Glomerular endothelial cell (primary cell): Measurements from ENCODE around the gene GNG12. TPM values are rescaled to one million over a fixed set of nuclear protein-coding genes. Genes with fewer than 3 reads are reported as not detected.
"Not testable (repeated sequence)": the region's sequence is repeated elsewhere in the genome, so short reads cannot be mapped to it uniquely, and the experiment has no call there.

Source experiments
- DNase-seq: peaks from one replicate; pipeline ENCODE4 v3.0.0-alpha.2; 2011; ENCODE audit warnings: low read depth, low spot score; ENCODE audit errors: extremely low read depth
- total RNA-seq: library from RNA; depleted of rRNA; stranded (reverse); fragments of >200 nt; gene quantifications from 2 replicates; pipeline ENCODE4 v1.2.3, GENCODE V29; 2015

GNG12 gene
- total RNA-seq, 1 donor from 2014 or later = 156 TPM

DNA sequence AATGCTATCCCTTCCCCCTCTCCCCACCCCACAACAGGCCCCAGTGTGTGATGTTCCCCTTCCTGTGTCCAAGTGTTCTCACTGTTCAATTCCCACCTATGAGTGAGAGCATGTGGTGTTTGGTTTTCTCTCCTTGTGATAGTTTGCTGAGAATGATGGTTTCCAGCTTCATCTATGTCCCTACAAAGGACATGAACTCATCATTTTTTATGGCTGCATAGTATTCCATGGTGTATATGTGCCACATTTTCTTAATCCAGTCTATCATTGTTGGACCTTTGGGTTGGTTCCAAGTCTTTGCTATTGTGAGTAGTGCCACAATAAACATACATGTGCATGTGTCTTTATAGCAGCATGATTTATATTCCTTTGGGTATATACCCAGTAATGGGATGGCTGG, 168.0 kb downstream of the GNG12 start:
- not testable (repeated sequence) for DNase-seq

DNA sequence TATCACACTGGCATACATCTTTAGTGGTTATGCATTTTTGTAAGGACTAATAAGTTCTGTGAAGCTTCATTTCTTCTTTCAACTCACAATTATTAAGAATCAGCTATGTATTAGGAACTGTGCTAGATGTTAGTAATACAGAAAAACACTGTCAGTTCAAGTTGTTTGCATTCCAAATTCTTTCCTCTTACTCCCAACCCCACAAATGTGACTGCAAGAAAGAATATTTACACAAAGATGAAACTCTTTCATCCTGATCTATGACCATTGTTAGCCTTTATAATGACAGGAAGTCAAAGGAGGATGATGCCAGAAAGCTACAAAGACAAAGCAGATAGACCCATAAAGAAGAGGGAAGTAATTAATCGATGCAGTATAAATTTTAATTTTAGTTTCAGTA, 169.2 kb downstream of the GNG12 start:
- no peak for DNase-seq

DNA sequence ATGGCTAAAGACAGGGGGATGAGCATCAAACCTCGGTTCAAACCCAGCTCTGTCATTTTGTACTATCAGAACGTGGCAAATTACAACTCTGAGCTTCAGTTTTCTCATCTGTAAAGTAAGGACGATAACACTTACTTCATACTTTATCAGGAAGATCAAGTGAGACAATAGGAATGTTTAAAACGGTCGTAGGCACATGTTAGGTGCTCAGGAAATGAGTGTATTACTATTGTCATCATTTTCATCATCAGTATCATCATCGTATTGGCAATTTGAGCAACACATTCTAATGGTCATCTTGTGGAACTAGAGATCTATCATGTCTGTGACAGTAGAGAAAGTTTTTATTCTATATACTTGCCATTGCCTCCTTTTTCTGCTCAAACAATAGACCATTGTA, 170.4 kb downstream of the GNG12 start:
- DNase-seq = no peak

DNA sequence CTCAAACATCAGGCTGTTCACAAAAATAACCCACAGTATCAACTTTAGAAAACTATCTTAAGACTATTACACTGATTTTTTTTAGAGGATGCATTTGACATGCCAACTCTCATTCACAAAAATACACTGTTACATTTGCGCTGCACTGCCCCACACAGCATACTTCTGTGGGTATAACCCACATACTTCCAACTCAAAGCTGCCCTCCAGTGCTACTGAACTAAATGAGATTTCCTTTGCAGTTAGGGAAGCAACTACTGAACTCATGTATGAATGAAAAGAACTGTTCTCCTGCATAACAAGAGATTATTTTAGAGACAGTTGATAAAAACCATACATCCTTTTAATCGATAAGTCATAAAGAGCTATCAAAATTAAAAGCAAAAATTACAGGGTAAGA, 174.0 kb downstream of the GNG12 start:
- DNase-seq = no peak

DNA sequence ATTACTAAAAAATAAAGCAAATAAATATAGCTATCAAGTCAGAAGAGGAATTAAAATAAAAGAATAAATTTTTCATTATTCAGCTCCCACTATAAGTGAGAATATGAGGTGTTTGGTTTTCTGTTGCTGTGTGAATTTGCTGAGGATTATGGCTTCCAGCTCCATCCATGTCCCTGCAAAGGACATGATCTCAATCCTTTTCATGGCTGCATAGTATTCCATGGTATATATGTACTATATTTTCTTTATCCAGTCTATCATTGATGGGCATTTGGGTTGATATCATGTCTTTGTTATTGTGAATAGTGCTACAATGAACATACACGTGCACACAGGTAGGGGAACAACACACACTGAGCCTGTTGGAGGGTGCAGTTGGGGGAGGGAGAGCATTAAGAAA, 176.1 kb downstream of the GNG12 start:
- DNase-seq = not testable (repeated sequence)

DNA sequence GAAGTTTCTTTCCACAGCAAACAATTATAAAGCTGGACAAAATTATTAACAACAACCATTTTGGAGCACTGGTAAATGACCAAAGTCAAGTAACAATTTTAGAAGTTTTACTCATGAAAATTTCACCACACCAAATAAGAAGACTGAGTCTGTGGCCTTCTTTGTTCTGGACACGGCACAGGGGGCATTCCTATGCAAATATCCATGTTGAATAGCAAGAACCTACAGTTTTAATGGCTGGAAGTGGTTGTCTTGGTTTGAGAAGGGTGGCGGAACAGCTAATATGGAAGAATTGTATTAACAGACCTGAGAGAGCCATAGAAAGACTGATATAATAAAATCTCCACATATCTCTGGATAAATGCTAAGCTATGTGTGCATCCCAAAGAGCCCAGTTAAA, 177.7 kb downstream of the GNG12 start:
- DNase-seq = no peak

DNA sequence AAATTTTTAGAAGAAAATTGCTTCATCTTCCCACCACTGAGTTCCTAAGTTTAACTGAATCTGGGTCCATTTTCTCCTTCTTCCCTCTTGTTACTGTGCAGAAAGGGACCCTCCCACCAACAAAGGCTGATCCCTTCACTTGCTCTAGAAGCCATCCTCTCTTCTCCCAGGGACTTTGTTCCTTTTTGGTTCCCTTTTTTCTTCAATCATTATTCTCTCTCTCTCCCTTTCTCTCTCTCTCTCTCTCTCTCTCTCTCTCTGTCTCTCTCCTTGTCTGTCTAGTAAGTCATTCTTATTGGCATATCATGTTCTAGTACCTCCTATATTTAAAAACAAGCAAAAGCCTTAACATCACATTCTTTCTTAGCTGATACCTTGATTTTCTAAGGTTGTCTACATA, 180.0 kb downstream of the GNG12 start:
- no peak for DNase-seq

DNA sequence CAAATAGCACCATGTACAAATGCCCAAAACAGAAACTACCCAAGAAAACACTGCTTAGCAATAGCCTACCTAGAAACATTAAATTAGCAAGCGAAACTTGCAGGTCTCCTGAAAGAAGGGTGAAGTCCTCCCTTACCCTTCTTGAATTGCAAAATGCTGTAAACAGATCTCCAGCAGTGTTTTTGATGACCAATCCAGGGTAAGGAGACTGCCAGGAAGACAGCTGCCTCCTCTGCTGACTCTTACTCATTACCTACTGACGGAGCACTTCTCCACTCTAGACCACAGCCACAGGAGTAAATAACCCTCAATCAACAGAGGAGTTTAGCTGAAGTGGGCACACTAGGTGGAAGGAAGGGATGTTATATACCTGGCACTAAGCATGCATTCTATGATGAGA, 180.5 kb downstream of the GNG12 start:
- no peak for DNase-seq

Other genes with a start within 250 kb of the GNG12 start
- gene GADD45A, start 148.3 kb downstream of the GNG12 start, total RNA-seq = 123 and 171 TPM in 2 replicates
- 6.2 and 7.9 TPM in 2 replicates for gene DIRAS3, start 217.2 kb upstream of the GNG12 start, total RNA-seq